NB4 (cell line): ENCODE results near the gene MYO1A.

Experiments
- MYC ChIP-seq: IDR thresholded peaks from 2 replicates; pipeline ENCODE4 v1.6.1; 2011; ENCODE audit warnings: low read depth, low read length
- POLR2A ChIP-seq: IDR thresholded peaks from 2 replicates; pipeline ENCODE4 v1.6.1; 2011; ENCODE audit warnings: mild to moderate bottlenecking; ENCODE audit not compliant: insufficient read length; ENCODE audit errors: extremely low read depth
- TF ChIP-seq, protein P1 (sequence below): IDR thresholded peaks from 2 replicates; pipeline ENCODE4 v1.6.1; 2011; ENCODE audit warnings: low read depth, low read length

GRCh38 chr12:57066245-57066644 lies 16.3 kb upstream of the MYO1A start:
- no peak for TF ChIP-seq MYC
- no peak for TF ChIP-seq POLR2A
- TF ChIP-seq, protein P1, sequence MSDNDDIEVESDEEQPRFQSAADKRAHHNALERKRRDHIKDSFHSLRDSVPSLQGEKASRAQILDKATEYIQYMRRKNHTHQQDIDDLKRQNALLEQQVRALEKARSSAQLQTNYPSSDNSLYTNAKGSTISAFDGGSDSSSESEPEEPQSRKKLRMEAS: no peak
